Thyroid gland (tissue), 4 donors: ENCODE results near the gene ABCF1. TPM values are rescaled to one million over a fixed set of nuclear protein-coding genes. Genes with fewer than 3 reads are reported as not detected.
A peak's percentile ranks its signal among the peaks of the same experiment; 100 is the strongest.

Source experiments
- DNase-seq, 2 donors: peaks; one replicate each; pipeline ENCODE4 v3.0.0-alpha.2; 2019
- H3K27ac ChIP-seq, 3 donors: fragments of 200-600 bp; sonication (generic); 1 replicate in 2 of 3; 2 replicates in 1 of 3; pipeline ENCODE4 v1.5.1; 2016 to 2019; ENCODE audit warnings: mild to moderate bottlenecking in 1 of 3, moderate library complexity in 1 of 3
- H3K27me3 ChIP-seq: fragments of 200-600 bp; sonication (generic); one replicate; pipeline ENCODE4 v1.5.1; 2019
- H3K36me3 ChIP-seq, 2 donors: fragments of 200-600 bp; sonication (generic); one replicate each; pipeline ENCODE4 v1.5.1; 2016 to 2019
- H3K4me1 ChIP-seq, 2 donors: fragments of 200-600 bp; sonication (generic); one replicate each; pipeline ENCODE4 v1.5.1; 2017 to 2019
- H3K4me3 ChIP-seq, 3 donors: fragments of 200-600 bp; sonication (generic); replicated peaks in 1 of 3; 1 replicate in 2 of 3; 2 replicates in 1 of 3; pipeline ENCODE4 v1.5.1; 2016; ENCODE audit warnings: mild to moderate bottlenecking in 1 of 3
- H3K9me3 ChIP-seq: fragments of 200-600 bp; sonication (generic); one replicate; pipeline ENCODE4 v1.5.1; 2017
- CTCF ChIP-seq, 6 experiments: fragments of 200-600 bp in 3 of 6; fragments of 450-650 bp in 3 of 6; sonication (generic) in 3 of 6; IDR thresholded peaks; one replicate each; pipeline ENCODE4 v1.5.1; 2016 to 2019; ENCODE audit warnings: antibody characterized with exemption in 6 of 6, mild to moderate bottlenecking in 2 of 6, inconsistent platforms in 1 of 6, moderate library complexity in 1 of 6
- POLR2A ChIP-seq, 2 donors: fragments of 450-650 bp; IDR thresholded peaks; one replicate each; pipeline ENCODE4 v1.6.1; 2017; ENCODE audit warnings: antibody characterized with exemption in 2 of 2, mild to moderate bottlenecking in 2 of 2, moderate library complexity in 1 of 2
- WGBS, 2 donors: methylation state at CpG; one replicate each; pipeline ENCODE4 v1.1.5; 2017; 5-methylcytosine and 5-hydroxymethylcytosine counted together
- intact Hi-C: fragments of 100-400 bp; cut with DNase I; formaldehyde crosslinking; loops from one replicate; pipeline ENCODE4 v1.15.1; 2023
- total RNA-seq, 4 donors: library from RNA; depleted of rRNA; stranded (reverse); fragments of >200 nt; gene quantifications; one replicate each; pipeline ENCODE4 v1.2.3, GENCODE V29; 2016

The ABCF1 gene
- total RNA-seq, 4 donors from 2014 or later = 41.4 to 47.1 (median 43.5) TPM

- no peak for TF ChIP-seq CTCF (IDR thresholded peaks at IDR 0.05)
- TF ChIP-seq POLR2A (IDR thresholded peaks at IDR 0.05) = no peak
- peak overlapping the region; percentile 75 to 98 (median 97) for H3K27ac ChIP-seq
- H3K27me3 ChIP-seq = no peaks in the 10 kb centered on the region
- WGBS, 2 donors = 57 to 58% methylated on average over 9 of the region's 9 CpGs
- no peaks in the 10 kb centered on the region for H3K9me3 ChIP-seq
- peak; percentile 48 to 50 for DNase-seq
- H3K36me3 ChIP-seq = peaks cover 28 to 33% of the 10 kb centered on the region in 2 donors
- no peak overlapping the region for H3K4me3 ChIP-seq
- intact Hi-C loops = no loop called here
- H3K4me1 ChIP-seq = peaks cover 42 to 46% of the 10 kb centered on the region in 2 donors
Measured at GRCh38 chr6:30611150-30611855, 40.1 kb downstream of the ABCF1 start.

GRCh38 chr6:30611856-30612194 is 40.6 kb downstream of the ABCF1 start:
- WGBS, 2 donors = 49 to 53% methylated on average over 2 of the region's 2 CpGs

GRCh38 chr6:30612213-30612612 is 41.0 kb downstream of the ABCF1 start:
- intact Hi-C loops = no loop called here
- Histone ChIP-seq H3K9me3 (no peaks in the 10 kb centered on the region), H3K4me1 (peaks cover 42 to 46% of the 10 kb centered on the region in 2 donors), H3K36me3 (peaks cover 26 to 31% of the 10 kb centered on the region in 2 donors), H3K27ac (peak overlapping the region; percentile 75 to 98 (median 97)), H3K4me3 (no peak overlapping the region), H3K27me3 (no peaks in the 10 kb centered on the region)
- no peak for DNase-seq
- WGBS, 2 donors = 40 to 42% methylated on average over 1 of the region's 1 CpG
- TF ChIP-seq POLR2A (IDR thresholded peaks at IDR 0.05) (no peak), CTCF (IDR thresholded peaks at IDR 0.05) (peak in 3 of 6 experiments; percentile 24 to 27 (median 25))

More at GRCh38 chr6:30611856-30612194, 40.6 kb downstream of the ABCF1 start:
- intact Hi-C loops = no loop called here
- H3K4me3 ChIP-seq = no peak overlapping the region
- H3K27me3 ChIP-seq = no peaks in the 10 kb centered on the region
- peak overlapping the region; percentile 75 to 98 (median 97) for H3K27ac ChIP-seq
- H3K36me3 ChIP-seq = peaks cover 28 to 33% of the 10 kb centered on the region in 2 donors
- DNase-seq = no peak
- H3K9me3 ChIP-seq = no peaks in the 10 kb centered on the region
- peaks cover 42 to 46% of the 10 kb centered on the region in 2 donors for H3K4me1 ChIP-seq
- TF ChIP-seq POLR2A (IDR thresholded peaks at IDR 0.05) = no peak

- intact Hi-C loops = no loop called here
- no peaks in the 10 kb centered on the region for H3K9me3 ChIP-seq
- DNase-seq = peak; percentile 83 to 85
- peaks cover 42 to 46% of the 10 kb centered on the region in 2 donors for H3K4me1 ChIP-seq
- H3K4me3 ChIP-seq = no peak overlapping the region
- peak overlapping the region; percentile 97 to 100 (median 98) for H3K27ac ChIP-seq
- peaks cover 25% of the 10 kb centered on the region in 2 donors for H3K36me3 ChIP-seq
- TF ChIP-seq POLR2A (IDR thresholded peaks at IDR 0.05) = peak in 1 of 2 donors; percentile 43
- TF ChIP-seq CTCF (IDR thresholded peaks at IDR 0.05) = no peak
- 17 to 31% methylated on average over 6 of the region's 6 CpGs for WGBS, 2 donors
- H3K27me3 ChIP-seq = no peaks in the 10 kb centered on the region
Measured at GRCh38 chr6:30612687-30613248, 41.5 kb downstream of the ABCF1 start.

- peaks cover 46 to 48% of the 10 kb centered on the region in 2 donors for H3K4me1 ChIP-seq
- intact Hi-C loops = no loop called here
- DNase-seq = no peak
- no peaks in the 10 kb centered on the region for H3K9me3 ChIP-seq
- H3K36me3 ChIP-seq = peaks cover 20 to 25% of the 10 kb centered on the region in 2 donors
- no peaks in the 10 kb centered on the region for H3K27me3 ChIP-seq
- TF ChIP-seq CTCF (IDR thresholded peaks at IDR 0.05) (no peak), POLR2A (IDR thresholded peaks at IDR 0.05) (no peak)
- H3K27ac ChIP-seq = peak overlapping the region; percentile 97 to 100 (median 98)
- H3K4me3 ChIP-seq = peak overlapping the region in 1 of 3 donors; percentile 12
Measured at GRCh38 chr6:30613251-30614043, 42.2 kb downstream of the ABCF1 start.
